OCI-LY1 (cell line): ENCODE results near the gene PTGIS.

Source experiments
- H2AFZ ChIP-seq: fragments of 200-600 bp; sonication (generic), shearing (Covaris generic); 2 replicates; pipeline ENCODE4 v1.6.0; 2014; ENCODE audit warnings: antibody characterized with exemption, mild to moderate bottlenecking, low read length
- H3F3A ChIP-seq: fragments of 200-600 bp; sonication (generic), shearing (Covaris generic); 2 replicates; pipeline ENCODE4 v1.6.0; 2014; ENCODE audit warnings: mild to moderate bottlenecking, antibody characterized with exemption, low read length, moderate library complexity; ENCODE audit not compliant: insufficient read depth
- H3K27ac ChIP-seq: fragments of 200-600 bp; sonication (generic); 2 replicates; pipeline ENCODE4 v1.5.1; 2014; ENCODE audit warnings: low read length, mixed run types, mild to moderate bottlenecking, low read depth; ENCODE audit not compliant: poor library complexity, severe bottlenecking
- H3K27me3 ChIP-seq: fragments of 200-600 bp; sonication (generic); 2 replicates; pipeline ENCODE4 v1.6.0; 2014; ENCODE audit warnings: antibody characterized with exemption, mild to moderate bottlenecking, low read length, moderate library complexity; ENCODE audit not compliant: insufficient read depth
- H3K36me3 ChIP-seq: fragments of 200-600 bp; sonication (generic); 2 replicates; pipeline ENCODE4 v1.6.1; 2014; ENCODE audit warnings: mild to moderate bottlenecking, antibody characterized with exemption, low read length, moderate library complexity, mixed read lengths; ENCODE audit not compliant: insufficient read depth
- H3K4me1 ChIP-seq: fragments of 200-600 bp; sonication (generic); 2 replicates; pipeline ENCODE4 v1.5.1; 2014; ENCODE audit warnings: mild to moderate bottlenecking, low read length, moderate library complexity; ENCODE audit not compliant: insufficient read depth, severe bottlenecking
- H3K4me2 ChIP-seq: fragments of 200-600 bp; sonication (generic), shearing (Covaris generic); 2 replicates; pipeline ENCODE4 v1.6.1; 2014; ENCODE audit warnings: low read length
- H3K4me3 ChIP-seq: fragments of 200-600 bp; sonication (generic); 2 replicates; pipeline ENCODE4 v1.5.1; 2014; ENCODE audit warnings: low read length, low read depth, mild to moderate bottlenecking, mixed read lengths; ENCODE audit not compliant: poor library complexity, severe bottlenecking
- H3K79me2 ChIP-seq: fragments of 200-600 bp; shearing (Covaris generic); 2 replicates; pipeline ENCODE4 v1.6.1; 2016; ENCODE audit warnings: mixed run types, low read length, mixed read lengths; ENCODE audit not compliant: insufficient read depth
- H3K9ac ChIP-seq: fragments of 200-600 bp; sonication (generic), shearing (Covaris generic); 2 replicates; pipeline ENCODE4 v1.6.1; 2014; ENCODE audit warnings: mild to moderate bottlenecking, low read length, mixed read lengths
- H3K9me2 ChIP-seq: fragments of 200-600 bp; sonication (generic), shearing (Covaris generic); 2 replicates; pipeline ENCODE4 v1.6.1; 2014; ENCODE audit warnings: low read depth, mild to moderate bottlenecking, low read length, mixed read lengths
- H3K9me3 ChIP-seq: fragments of 200-600 bp; shearing (Covaris generic); 2 replicates; pipeline ENCODE4 v1.6.1; 2014; ENCODE audit warnings: low read length, mixed read lengths
- H4K20me1 ChIP-seq: fragments of 200-600 bp; sonication (generic), shearing (Covaris generic); 2 replicates; pipeline ENCODE4 v1.6.0; 2016; ENCODE audit warnings: mild to moderate bottlenecking, low read length; ENCODE audit not compliant: insufficient read depth
- EZH2 ChIP-seq: fragments of 200-600 bp; sonication (generic), shearing (Covaris generic); IDR thresholded peaks from 2 replicates; pipeline ENCODE4 v1.8.0; 2017; ENCODE audit warnings: borderline replicate concordance, mixed run types, mild to moderate bottlenecking, antibody characterized with exemption, low read length, moderate library complexity, mixed read lengths
- TF ChIP-seq, protein P1 (sequence below): fragments of 200-600 bp; sonication (generic), shearing (Covaris generic); IDR thresholded peaks from 2 replicates; pipeline ENCODE4 v1.5.1; 2017; ENCODE audit warnings: mild to moderate bottlenecking, antibody characterized with exemption, low read length, moderate library complexity, mixed read lengths

PTGIS gene

GRCh38 chr20:49503176-49503575 lies 64.8 kb downstream of the PTGIS start:
- H3K9ac ChIP-seq = no peak overlapping the region
- no peaks in the 10 kb centered on the region for H3K9me2 ChIP-seq
- no peak overlapping the region for H2AFZ ChIP-seq
- no peaks in the 10 kb centered on the region for H3K4me1 ChIP-seq
- peaks cover 3% of the 10 kb centered on the region; the same call in 1 of the 2 replicates for H3K27me3 ChIP-seq
- H3F3A ChIP-seq = no peaks in the 10 kb centered on the region
- H3K79me2 ChIP-seq = no peaks in the 10 kb centered on the region
- no peaks in the 10 kb centered on the region for H3K36me3 ChIP-seq
- no peaks in the 10 kb centered on the region for H3K9me3 ChIP-seq
- H3K27ac ChIP-seq = no peak overlapping the region
- no peaks in the 10 kb centered on the region for H4K20me1 ChIP-seq
- no peak for TF ChIP-seq EZH2
- TF ChIP-seq, protein P1, sequence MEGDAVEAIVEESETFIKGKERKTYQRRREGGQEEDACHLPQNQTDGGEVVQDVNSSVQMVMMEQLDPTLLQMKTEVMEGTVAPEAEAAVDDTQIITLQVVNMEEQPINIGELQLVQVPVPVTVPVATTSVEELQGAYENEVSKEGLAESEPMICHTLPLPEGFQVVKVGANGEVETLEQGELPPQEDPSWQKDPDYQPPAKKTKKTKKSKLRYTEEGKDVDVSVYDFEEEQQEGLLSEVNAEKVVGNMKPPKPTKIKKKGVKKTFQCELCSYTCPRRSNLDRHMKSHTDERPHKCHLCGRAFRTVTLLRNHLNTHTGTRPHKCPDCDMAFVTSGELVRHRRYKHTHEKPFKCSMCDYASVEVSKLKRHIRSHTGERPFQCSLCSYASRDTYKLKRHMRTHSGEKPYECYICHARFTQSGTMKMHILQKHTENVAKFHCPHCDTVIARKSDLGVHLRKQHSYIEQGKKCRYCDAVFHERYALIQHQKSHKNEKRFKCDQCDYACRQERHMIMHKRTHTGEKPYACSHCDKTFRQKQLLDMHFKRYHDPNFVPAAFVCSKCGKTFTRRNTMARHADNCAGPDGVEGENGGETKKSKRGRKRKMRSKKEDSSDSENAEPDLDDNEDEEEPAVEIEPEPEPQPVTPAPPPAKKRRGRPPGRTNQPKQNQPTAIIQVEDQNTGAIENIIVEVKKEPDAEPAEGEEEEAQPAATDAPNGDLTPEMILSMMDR = no peak
- H3K4me2 ChIP-seq = no peak overlapping the region
- no peak overlapping the region for H3K4me3 ChIP-seq

- no peak overlapping the region for H3K4me2 ChIP-seq
Measured at GRCh38 chr20:49501917-49502316, 66.0 kb downstream of the PTGIS start.

DNA sequence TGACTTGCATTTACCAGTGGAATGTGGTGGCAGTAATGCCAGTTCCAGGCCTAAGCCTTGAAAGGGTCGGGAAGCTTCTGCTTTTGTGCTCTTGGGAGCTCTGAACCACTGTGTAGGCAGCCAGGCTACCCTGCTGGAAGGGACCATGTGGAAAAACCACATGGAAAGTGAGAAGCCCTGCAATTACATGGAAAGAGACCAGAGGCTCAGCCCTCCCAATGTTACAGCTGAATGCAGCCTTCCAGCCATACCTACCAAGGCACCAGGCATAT lies 70.6 kb downstream of the PTGIS start:
- Histone ChIP-seq H3K27ac (no peak overlapping the region), H3K9me3 (no peaks in the 10 kb centered on the region), H3K36me3 (no peaks in the 10 kb centered on the region), H2AFZ (no peak overlapping the region), H3K79me2 (no peaks in the 10 kb centered on the region), H4K20me1 (no peaks in the 10 kb centered on the region), H3F3A (no peaks in the 10 kb centered on the region), H3K4me2 (no peak overlapping the region), H3K9me2 (no peaks in the 10 kb centered on the region), H3K4me1 (no peaks in the 10 kb centered on the region), H3K9ac (no peak overlapping the region), H3K27me3 (peaks cover 8% of the 10 kb centered on the region; the same call in 1 of the 2 replicates), H3K4me3 (no peak overlapping the region)
- no peak for TF ChIP-seq EZH2
- TF ChIP-seq, protein P1 = no peak

More at GRCh38 chr20:49501917-49502316, 66.0 kb downstream of the PTGIS start:
- no peaks in the 10 kb centered on the region for H3F3A ChIP-seq
- H3K9me2 ChIP-seq = no peaks in the 10 kb centered on the region
- H3K4me1 ChIP-seq = no peaks in the 10 kb centered on the region
- H3K4me3 ChIP-seq = no peak overlapping the region
- no peak overlapping the region for H3K9ac ChIP-seq
- H3K27me3 ChIP-seq = peaks cover 8% of the 10 kb centered on the region; the same call in 1 of the 2 replicates
- TF ChIP-seq, protein P1 = no peak
- TF ChIP-seq EZH2 = no peak
- H3K27ac ChIP-seq = no peak overlapping the region
- no peaks in the 10 kb centered on the region for H4K20me1 ChIP-seq
- no peaks in the 10 kb centered on the region for H3K36me3 ChIP-seq
- no peaks in the 10 kb centered on the region for H3K9me3 ChIP-seq
- no peak overlapping the region for H2AFZ ChIP-seq
- H3K79me2 ChIP-seq = no peaks in the 10 kb centered on the region
